Muscle layer of duodenum (tissue), 2 donors: ENCODE data around the gene GABBR2.

ENCODE experiments used
- H3K27ac ChIP-seq: one replicate; pipeline ENCODE4 v1.7.0; 2013; ENCODE audit warnings: mild to moderate bottlenecking, low read length
- H3K27me3 ChIP-seq: one replicate; pipeline ENCODE4 v1.7.0; 2013; ENCODE audit warnings: low read depth, mild to moderate bottlenecking, control low read depth, low read length
- H3K36me3 ChIP-seq, 2 donors: one replicate each; pipeline ENCODE4 v1.7.0; 2013; ENCODE audit warnings: low read length in 2 of 2, control low read depth in 1 of 2, mild to moderate bottlenecking in 1 of 2; ENCODE audit not compliant: insufficient read depth in 2 of 2, control insufficient read depth in 1 of 2
- H3K4me1 ChIP-seq, 2 donors: one replicate each; pipeline ENCODE4 v1.7.0; 2013; ENCODE audit warnings: low read length in 2 of 2, mild to moderate bottlenecking in 2 of 2, control low read depth in 1 of 2, moderate library complexity in 1 of 2; ENCODE audit not compliant: insufficient read depth in 2 of 2, control insufficient read depth in 1 of 2
- H3K4me3 ChIP-seq, 2 donors: one replicate each; pipeline ENCODE4 v1.7.0; 2013; ENCODE audit warnings: low read length in 2 of 2, low read depth in 1 of 2, mild to moderate bottlenecking in 1 of 2
- H3K9me3 ChIP-seq, 2 donors: one replicate each; pipeline ENCODE4 v1.7.0; 2013; ENCODE audit warnings: low read length in 2 of 2, control low read depth in 1 of 2, mild to moderate bottlenecking in 1 of 2; ENCODE audit not compliant: control insufficient read depth in 1 of 2
- donor health status: healthy.

GABBR2 gene

GRCh38 chr9:98356953-98357690 lies 351.6 kb downstream of the GABBR2 start:
- H3K27me3 ChIP-seq: no peaks in the 10 kb centered on the region
- H3K9me3 ChIP-seq: peaks cover 0 to 4% of the 10 kb centered on the region in 2 donors
- H3K4me3 ChIP-seq: no peak overlapping the region
- no peak overlapping the region for H3K27ac ChIP-seq
- H3K4me1 ChIP-seq: no peaks in the 10 kb centered on the region
- H3K36me3 ChIP-seq: no peaks in the 10 kb centered on the region

- H3K4me3 ChIP-seq: no peak overlapping the region
- H3K27ac ChIP-seq: no peak overlapping the region
- no peaks in the 10 kb centered on the region for H3K4me1 ChIP-seq
- no peaks in the 10 kb centered on the region for H3K27me3 ChIP-seq
- H3K9me3 ChIP-seq: peaks cover 0 to 10% of the 10 kb centered on the region in 2 donors
- no peaks in the 10 kb centered on the region for H3K36me3 ChIP-seq
These were observed 352.4 kb downstream of the GABBR2 start for GRCh38 chr9:98356326-98356725.

DNA sequence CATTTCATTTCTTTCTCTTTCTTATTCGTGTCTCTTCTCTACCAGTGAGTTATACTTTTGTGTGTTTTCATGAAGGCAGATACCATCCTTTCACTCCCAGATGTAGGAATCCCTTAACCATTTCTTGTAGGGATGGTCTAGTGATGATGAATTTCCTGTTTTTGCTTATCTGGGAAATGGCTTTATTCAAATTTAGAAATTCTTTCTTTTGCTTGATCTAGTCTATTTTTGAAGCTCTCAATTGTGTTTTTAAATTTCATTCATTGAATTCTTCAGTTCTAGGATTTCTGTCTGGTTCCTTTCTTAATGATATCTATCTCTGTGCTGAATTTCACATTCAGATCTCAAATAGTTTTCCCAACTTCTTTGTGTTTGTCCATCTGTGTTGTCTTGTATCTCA lies 357.4 kb downstream of the GABBR2 start:
- Histone ChIP-seq H3K27me3 (no peaks in the 10 kb centered on the region), H3K4me3 (no peak overlapping the region), H3K27ac (no peak overlapping the region), H3K36me3 (no peaks in the 10 kb centered on the region), H3K9me3 (peaks cover 0 to 10% of the 10 kb centered on the region in 2 donors), H3K4me1 (no peaks in the 10 kb centered on the region)

DNA sequence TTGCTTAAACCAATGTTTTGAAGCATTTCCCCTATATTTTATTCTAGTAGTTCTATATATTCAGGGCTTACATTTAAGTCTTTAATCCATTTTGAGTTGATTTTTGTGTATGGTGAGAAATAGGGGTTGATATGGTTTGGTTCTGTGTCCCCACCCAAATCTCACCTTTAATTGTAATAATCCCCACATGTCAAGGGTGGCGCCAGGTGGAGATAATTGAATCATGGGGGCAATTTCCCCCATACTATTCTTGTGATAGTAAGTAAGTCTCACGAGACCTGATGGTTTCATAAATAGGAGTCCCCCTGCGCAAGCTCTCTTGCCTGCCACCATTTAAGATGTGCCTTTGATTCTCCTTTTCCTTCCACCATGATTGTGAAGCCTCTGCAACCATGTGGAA lies 361.1 kb downstream of the GABBR2 start:
- Histone ChIP-seq H3K4me3 (no peak overlapping the region), H3K9me3 (peaks cover 0 to 10% of the 10 kb centered on the region in 2 donors), H3K27ac (no peak overlapping the region), H3K4me1 (no peaks in the 10 kb centered on the region), H3K36me3 (no peaks in the 10 kb centered on the region), H3K27me3 (no peaks in the 10 kb centered on the region)

- Histone ChIP-seq H3K9me3 (no peaks in the 10 kb centered on the region), H3K4me3 (no peak overlapping the region), H3K27me3 (no peaks in the 10 kb centered on the region), H3K36me3 (no peaks in the 10 kb centered on the region), H3K4me1 (no peaks in the 10 kb centered on the region), H3K27ac (no peak overlapping the region)
These were observed 363.7 kb downstream of the GABBR2 start for GRCh38 chr9:98345011-98345410.

DNA sequence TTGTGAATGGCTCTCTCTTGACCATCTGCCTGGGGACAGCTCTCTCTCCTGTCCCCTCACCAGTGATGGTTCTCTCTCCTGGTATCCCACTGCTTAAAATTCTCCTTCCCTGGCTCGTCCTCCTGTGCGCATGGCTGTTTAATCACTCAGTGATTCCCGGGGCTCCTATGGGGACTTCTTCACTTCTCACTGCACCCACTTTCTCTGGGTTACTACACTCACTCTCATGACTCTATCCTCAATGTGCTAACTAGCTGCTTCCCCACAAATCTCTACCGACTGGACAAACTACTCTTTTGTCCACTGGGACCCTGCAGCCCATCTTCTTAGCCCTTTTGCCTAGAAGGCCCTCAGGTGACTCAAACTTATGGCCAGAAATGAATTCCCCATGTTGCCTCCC lies 364.2 kb downstream of the GABBR2 start:
- Histone ChIP-seq H3K9me3 (no peaks in the 10 kb centered on the region), H3K27ac (no peak overlapping the region), H3K4me3 (no peak overlapping the region), H3K36me3 (no peaks in the 10 kb centered on the region), H3K4me1 (no peaks in the 10 kb centered on the region), H3K27me3 (no peaks in the 10 kb centered on the region)

DNA sequence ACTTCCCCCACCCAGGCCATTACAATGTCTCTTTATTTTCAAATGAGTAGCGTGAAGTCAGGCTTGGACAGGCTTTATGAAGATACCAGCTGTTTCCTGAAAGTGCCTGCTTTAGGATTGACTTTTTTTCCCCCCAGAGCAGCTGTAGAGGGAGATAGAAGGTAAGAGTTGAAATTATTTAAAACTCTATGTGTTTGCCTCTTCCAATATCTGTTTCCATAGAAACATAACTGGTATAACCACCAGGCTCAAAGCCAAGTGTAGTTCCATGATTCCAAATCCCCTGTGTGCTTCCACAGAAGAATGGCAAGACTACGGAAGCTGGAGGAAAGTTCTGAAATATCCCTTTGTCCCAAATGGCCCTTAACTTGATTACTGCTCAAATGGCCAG lies 365.9 kb downstream of the GABBR2 start:
- H3K4me3 ChIP-seq: no peak overlapping the region
- no peaks in the 10 kb centered on the region for H3K27me3 ChIP-seq
- no peaks in the 10 kb centered on the region for H3K36me3 ChIP-seq
- no peaks in the 10 kb centered on the region for H3K4me1 ChIP-seq
- no peaks in the 10 kb centered on the region for H3K9me3 ChIP-seq
- no peak overlapping the region for H3K27ac ChIP-seq

- Histone ChIP-seq H3K9me3 (no peaks in the 10 kb centered on the region), H3K27ac (no peak overlapping the region), H3K36me3 (no peaks in the 10 kb centered on the region), H3K4me1 (no peaks in the 10 kb centered on the region), H3K27me3 (no peaks in the 10 kb centered on the region), H3K4me3 (no peak overlapping the region)
These were observed 366.5 kb downstream of the GABBR2 start for GRCh38 chr9:98342098-98342819.

GRCh38 chr9:98341157-98342097 lies 367.3 kb downstream of the GABBR2 start:
- Histone ChIP-seq H3K27me3 (no peaks in the 10 kb centered on the region), H3K4me1 (no peaks in the 10 kb centered on the region), H3K36me3 (no peaks in the 10 kb centered on the region), H3K27ac (no peak overlapping the region), H3K4me3 (no peak overlapping the region), H3K9me3 (no peaks in the 10 kb centered on the region)

- Histone ChIP-seq H3K4me3 (no peak overlapping the region), H3K27ac (no peak overlapping the region)
These were observed 368.5 kb downstream of the GABBR2 start for GRCh38 chr9:98339987-98340800.

More at GRCh38 chr9:98339987-98340800, 368.5 kb downstream of the GABBR2 start:
- Histone ChIP-seq H3K9me3 (no peaks in the 10 kb centered on the region), H3K27me3 (no peaks in the 10 kb centered on the region), H3K36me3 (no peaks in the 10 kb centered on the region), H3K4me1 (no peaks in the 10 kb centered on the region)
